Esophagus (tissue), 2 donors: ENCODE results near the gene HTRA3. TPM values are rescaled to one million over a fixed set of nuclear protein-coding genes. Genes with fewer than 3 reads are reported as not detected.

Experiments
- H3K27ac ChIP-seq, 2 donors: one replicate each; pipeline ENCODE4 v1.5.1; 2013; ENCODE audit warnings: low read depth in 2 of 2, mild to moderate bottlenecking in 2 of 2, inconsistent platforms in 1 of 2, low read length in 1 of 2, moderate library complexity in 1 of 2
- H3K27me3 ChIP-seq, 2 donors: one replicate each; pipeline ENCODE4 v1.6.1; 2013; ENCODE audit warnings: low read length in 2 of 2, control low read depth in 1 of 2, mild to moderate bottlenecking in 1 of 2; ENCODE audit not compliant: insufficient read depth in 2 of 2, control insufficient read depth in 1 of 2
- H3K36me3 ChIP-seq, 2 donors: one replicate each; pipeline ENCODE4 v1.6.1; 2013; ENCODE audit warnings: low read length in 1 of 2; ENCODE audit not compliant: control insufficient read depth in 2 of 2, insufficient read depth in 2 of 2
- H3K4me1 ChIP-seq, 2 donors: one replicate each; pipeline ENCODE4 v1.6.1; 2013; ENCODE audit warnings: low read length in 1 of 2; ENCODE audit not compliant: control insufficient read depth in 2 of 2, insufficient read depth in 2 of 2
- H3K4me3 ChIP-seq, 2 donors: one replicate each; pipeline ENCODE4 v1.5.1; 2013; ENCODE audit warnings: low read length in 2 of 2, mild to moderate bottlenecking in 2 of 2, low read depth in 1 of 2, moderate library complexity in 1 of 2
- H3K9me3 ChIP-seq, 2 donors: one replicate each; pipeline ENCODE4 v1.6.1; 2013; ENCODE audit warnings: mild to moderate bottlenecking in 2 of 2, low read depth in 1 of 2, low read length in 1 of 2, moderate library complexity in 1 of 2; ENCODE audit not compliant: control insufficient read depth in 2 of 2, insufficient read depth in 1 of 2
- WGBS, 2 donors: extraction: QIAGEN DNeasy Blood & Tissue Kit; methylation state at CpG; one replicate each; pipeline ENCODE4 v1.1.7; 2013; 5-methylcytosine and 5-hydroxymethylcytosine counted together
- polyA plus RNA-seq, 2 donors: library from polyadenylated mRNA; stranded (reverse); fragments of 200-250 nt; gene quantifications; one replicate each; pipeline ENCODE4 v1.2.3, GENCODE V29; 2013
- donor health status: healthy with polysubstance abuse.
- donor health status: Bipolar disorder and iron deficiency.

HTRA3 gene
- polyA plus RNA-seq, 2 donors: 1.4 to 3.4 TPM

- WGBS, 2 donors: 76 to 80% methylated on average over 6 of the region's 6 CpGs
- no peak overlapping the region for H3K4me3 ChIP-seq
- no peaks in the 10 kb centered on the region for H3K27me3 ChIP-seq
- H3K9me3 ChIP-seq: no peaks in the 10 kb centered on the region
- peaks cover 0 to 1% of the 10 kb centered on the region in 2 donors for H3K4me1 ChIP-seq
- no peak overlapping the region for H3K27ac ChIP-seq
- no peaks in the 10 kb centered on the region for H3K36me3 ChIP-seq
Measured at GRCh38 chr4:8329560-8329858, 60.0 kb downstream of the HTRA3 start.

GRCh38 chr4:8329859-8330761 lies 60.6 kb downstream of the HTRA3 start:
- WGBS, 2 donors: 89 to 92% methylated on average over 20 of the region's 20 CpGs
- no peak overlapping the region for H3K4me3 ChIP-seq
- H3K9me3 ChIP-seq: peaks cover 0 to 2% of the 10 kb centered on the region in 2 donors
- H3K27ac ChIP-seq: no peak overlapping the region
- no peaks in the 10 kb centered on the region for H3K27me3 ChIP-seq
- peaks cover 0 to 1% of the 10 kb centered on the region in 2 donors for H3K4me1 ChIP-seq
- no peaks in the 10 kb centered on the region for H3K36me3 ChIP-seq

DNA sequence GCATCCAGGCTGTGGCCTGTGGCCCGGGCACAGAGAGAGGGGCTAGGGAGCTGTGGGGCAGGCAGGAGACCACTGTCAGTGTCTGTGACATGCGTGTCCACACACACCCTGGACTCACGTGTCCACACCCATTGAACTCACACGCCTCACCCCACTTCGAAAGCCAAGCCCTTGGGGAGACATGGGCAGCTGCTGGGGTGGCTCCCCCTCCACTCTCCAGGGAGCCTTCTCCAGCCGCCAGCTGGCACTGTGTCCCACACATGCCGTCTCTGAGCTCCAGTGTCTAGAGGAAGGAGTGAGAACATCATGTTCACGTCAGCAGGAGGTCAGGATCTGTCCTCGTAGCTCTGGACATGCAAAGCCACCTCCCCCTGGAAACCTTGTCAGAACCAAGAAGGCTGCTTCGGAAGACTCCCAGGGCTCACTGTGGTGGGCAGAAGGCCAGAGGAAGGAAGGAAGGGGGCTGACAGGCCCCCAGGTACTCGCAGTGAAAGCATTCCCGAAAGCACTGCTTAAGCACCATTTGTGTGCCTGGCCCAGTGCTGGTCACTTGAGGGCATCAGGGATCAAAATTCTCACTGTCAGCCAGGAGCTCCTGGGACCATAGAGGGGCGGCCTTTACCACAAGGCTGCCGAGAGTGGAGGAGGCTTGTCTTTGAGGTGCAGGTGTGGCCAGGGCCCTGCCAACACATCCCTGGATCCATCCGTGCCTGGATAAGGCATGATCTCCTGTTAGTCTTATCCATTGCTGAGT lies 61.4 kb downstream of the HTRA3 start:
- Histone ChIP-seq H3K4me1 (peaks cover 0 to 1% of the 10 kb centered on the region in 2 donors), H3K36me3 (no peaks in the 10 kb centered on the region), H3K27ac (no peak overlapping the region), H3K9me3 (peaks cover 2 to 3% of the 10 kb centered on the region in 2 donors), H3K27me3 (no peaks in the 10 kb centered on the region), H3K4me3 (no peak overlapping the region)
- 57 to 60% methylated on average over 15 of the region's 15 CpGs for WGBS, 2 donors

GRCh38 chr4:8331575-8331955 lies 62.0 kb downstream of the HTRA3 start:
- Histone ChIP-seq H3K4me3 (no peak overlapping the region), H3K27me3 (no peaks in the 10 kb centered on the region), H3K27ac (no peak overlapping the region), H3K9me3 (peaks cover 3 to 4% of the 10 kb centered on the region in 2 donors), H3K4me1 (peaks cover 0 to 1% of the 10 kb centered on the region in 2 donors), H3K36me3 (no peaks in the 10 kb centered on the region)
- 82 to 84% methylated on average over 6 of the region's 6 CpGs for whole genome bisulfite sequencing, 2 donors

DNA sequence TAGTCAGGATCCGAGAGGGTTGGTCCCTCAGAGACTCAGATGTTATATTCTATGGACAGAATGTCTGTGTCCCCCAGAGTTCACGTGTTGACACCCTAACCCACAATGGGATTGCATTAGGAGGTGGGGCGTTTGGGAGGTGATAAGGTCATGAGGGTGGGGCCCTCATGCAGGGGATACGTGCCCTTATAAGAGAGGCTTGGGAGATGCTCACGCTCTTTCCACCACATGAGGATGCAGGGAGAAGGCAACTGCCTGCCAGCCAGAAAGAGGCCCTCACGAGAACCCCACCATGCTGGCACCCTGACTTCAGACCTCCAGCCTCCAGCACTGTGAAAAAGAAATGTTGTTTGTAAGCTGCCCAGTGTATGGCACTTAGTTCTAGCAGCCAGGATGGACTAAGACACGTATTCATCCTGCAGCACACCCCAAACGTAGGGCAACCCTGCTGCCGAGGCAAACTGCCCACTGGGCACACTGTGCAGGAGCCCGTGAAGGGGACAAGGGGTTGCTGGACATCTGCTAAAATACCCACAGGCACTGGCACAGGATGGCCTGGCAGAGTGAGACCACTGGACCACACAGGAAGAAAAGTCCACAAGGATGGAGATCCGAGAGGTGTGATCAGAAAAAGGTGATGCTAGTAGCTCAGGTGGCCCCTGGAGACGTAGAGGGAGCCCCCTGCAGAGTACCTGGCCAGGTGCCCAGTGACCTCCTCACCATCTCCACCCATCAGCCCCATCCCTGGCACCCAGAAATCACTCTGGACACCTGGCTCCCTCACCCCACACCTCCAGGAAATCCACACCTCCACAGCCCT lies 62.7 kb downstream of the HTRA3 start:
- 77 to 80% methylated on average over 12 of the region's 12 CpGs for whole genome bisulfite sequencing, 2 donors
- peaks cover 3 to 5% of the 10 kb centered on the region in 2 donors for H3K9me3 ChIP-seq
- H3K27ac ChIP-seq: no peak overlapping the region
- no peaks in the 10 kb centered on the region for H3K27me3 ChIP-seq
- H3K4me3 ChIP-seq: no peak overlapping the region
- H3K4me1 ChIP-seq: peaks cover 0 to 1% of the 10 kb centered on the region in 2 donors
- no peaks in the 10 kb centered on the region for H3K36me3 ChIP-seq

DNA sequence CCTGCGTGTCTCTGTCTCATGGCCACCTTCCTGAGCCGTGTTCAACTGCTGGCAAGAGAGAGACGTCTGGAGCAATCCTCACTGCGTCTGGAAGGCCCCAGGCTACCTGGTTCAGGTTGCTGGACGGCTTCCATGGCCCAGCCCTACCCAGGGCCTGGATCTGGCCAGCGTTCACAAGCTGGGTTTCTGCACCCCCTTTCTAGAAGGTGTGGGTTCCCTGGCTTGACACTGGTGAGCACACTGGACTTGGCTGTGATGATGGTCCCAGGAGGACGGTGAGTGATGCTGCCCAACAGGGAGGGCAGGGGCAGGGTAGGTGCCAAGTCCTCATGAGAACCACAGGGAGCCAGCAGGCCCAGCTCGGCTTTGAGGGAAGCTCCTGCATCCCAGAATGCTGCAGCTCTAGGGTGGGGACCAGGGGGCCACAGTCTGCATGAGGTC lies 63.4 kb downstream of the HTRA3 start:
- H3K4me1 ChIP-seq: peaks cover 0 to 1% of the 10 kb centered on the region in 2 donors
- H3K4me3 ChIP-seq: no peak overlapping the region
- H3K36me3 ChIP-seq: no peaks in the 10 kb centered on the region
- peaks cover 3 to 5% of the 10 kb centered on the region in 2 donors for H3K9me3 ChIP-seq
- no peak overlapping the region for H3K27ac ChIP-seq
- WGBS, 2 donors: 51 to 54% methylated on average over 8 of the region's 8 CpGs
- no peaks in the 10 kb centered on the region for H3K27me3 ChIP-seq

GRCh38 chr4:8333726-8334460 lies 64.3 kb downstream of the HTRA3 start:
- Histone ChIP-seq H3K27me3 (no peaks in the 10 kb centered on the region), H3K9me3 (peaks cover 3 to 5% of the 10 kb centered on the region in 2 donors), H3K27ac (no peak overlapping the region), H3K4me3 (no peak overlapping the region), H3K36me3 (no peaks in the 10 kb centered on the region), H3K4me1 (peaks cover 0 to 1% of the 10 kb centered on the region in 2 donors)
- WGBS, 2 donors: 77 to 81% methylated on average over 14 of the region's 14 CpGs

DNA sequence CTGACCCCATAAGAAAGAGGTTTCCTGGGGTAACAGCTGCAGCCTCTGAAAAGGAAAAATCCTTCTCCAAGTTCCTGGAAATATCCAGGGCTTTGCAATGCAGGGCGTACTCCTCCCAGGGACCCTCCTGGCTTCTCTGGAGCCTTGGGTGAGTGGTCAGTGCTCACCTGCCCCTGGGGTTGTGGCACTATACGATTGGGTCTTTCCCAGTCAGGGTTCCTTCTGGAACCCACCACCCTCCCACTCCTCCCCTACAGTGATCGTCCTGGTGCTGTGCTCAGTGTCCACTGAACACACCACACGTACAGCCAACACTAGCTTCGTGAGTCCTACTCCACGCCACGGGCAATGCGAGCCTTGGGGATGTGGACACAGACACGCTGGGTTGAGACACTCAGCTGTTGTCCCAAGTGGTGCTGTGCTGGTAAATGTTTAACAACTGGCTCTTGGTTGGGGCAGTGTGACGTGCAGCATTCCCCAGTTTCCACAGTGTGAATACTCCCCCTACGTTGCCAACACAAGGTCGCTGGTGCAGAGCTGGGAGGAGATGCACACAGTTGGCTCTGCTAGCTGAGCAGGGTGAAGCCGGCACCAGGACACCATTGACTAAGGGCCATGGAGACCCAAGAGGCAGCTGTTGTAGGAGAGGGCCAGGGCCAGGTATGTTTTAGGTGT lies 65.4 kb downstream of the HTRA3 start:
- H3K4me1 ChIP-seq: peaks cover 0 to 1% of the 10 kb centered on the region in 2 donors
- H3K36me3 ChIP-seq: no peaks in the 10 kb centered on the region
- peaks cover 3 to 5% of the 10 kb centered on the region in 2 donors for H3K9me3 ChIP-seq
- H3K27me3 ChIP-seq: no peaks in the 10 kb centered on the region
- 75 to 93% methylated on average over 13 of the region's 13 CpGs for WGBS, 2 donors
- H3K27ac ChIP-seq: no peak overlapping the region
- no peak overlapping the region for H3K4me3 ChIP-seq
